Mesenchymal stem cell (in vitro differentiated cells and primary cell): ENCODE data around the gene ELF2.

Experiments used
- DNase-seq: peaks from one replicate; pipeline ENCODE4 v3.0.0-alpha.2; 2013
- H2AFZ ChIP-seq: one replicate; pipeline ENCODE4 v1.6.1; 2013; ENCODE audit warnings: low read depth, mild to moderate bottlenecking, control low read depth, inconsistent platforms, low read length, moderate library complexity
- H2AK5ac ChIP-seq: 2 replicates; pipeline ENCODE4 v1.6.1; 2013; ENCODE audit warnings: low read length, moderate library complexity, mild to moderate bottlenecking, inconsistent platforms; ENCODE audit not compliant: severe bottlenecking
- H2BK120ac ChIP-seq: one replicate; pipeline ENCODE4 v1.6.1; 2013; ENCODE audit warnings: low read depth, mild to moderate bottlenecking, inconsistent platforms, low read length, moderate library complexity
- H2BK12ac ChIP-seq, 2 experiments: one replicate each; pipeline ENCODE4 v1.6.1; 2013; ENCODE audit warnings: inconsistent platforms in 2 of 2, low read length in 2 of 2, mild to moderate bottlenecking in 2 of 2, moderate library complexity in 2 of 2, control low read depth in 1 of 2
- H2BK15ac ChIP-seq: one replicate; pipeline ENCODE4 v1.6.1; 2013; ENCODE audit warnings: mild to moderate bottlenecking, low read depth, inconsistent platforms; ENCODE audit not compliant: poor library complexity, severe bottlenecking
- H2BK5ac ChIP-seq: 2 replicates; pipeline ENCODE4 v1.6.1; 2013; ENCODE audit warnings: low read depth, mild to moderate bottlenecking, low read length, control low read depth, inconsistent platforms; ENCODE audit not compliant: poor library complexity, severe bottlenecking
- H3K14ac ChIP-seq, 2 experiments: one replicate each; pipeline ENCODE4 v1.6.1; 2013; ENCODE audit warnings: inconsistent platforms in 2 of 2, low read length in 2 of 2, control low read depth in 1 of 2, mild to moderate bottlenecking in 1 of 2, moderate library complexity in 1 of 2
- H3K18ac ChIP-seq, 2 experiments: one replicate each; pipeline ENCODE4 v1.6.1; 2013; ENCODE audit warnings: inconsistent platforms in 2 of 2, low read length in 2 of 2, control low read depth in 1 of 2, low read depth in 1 of 2, mild to moderate bottlenecking in 1 of 2
- H3K23ac ChIP-seq, 2 experiments: one replicate each; pipeline ENCODE4 v1.6.1; 2013; ENCODE audit warnings: inconsistent platforms in 2 of 2, low read length in 2 of 2, mild to moderate bottlenecking in 2 of 2, moderate library complexity in 2 of 2, control low read depth in 1 of 2
- H3K27ac ChIP-seq: 2 replicates; pipeline ENCODE4 v1.5.1; 2013; ENCODE audit warnings: mild to moderate bottlenecking, moderate library complexity, low read length, control low read depth, inconsistent platforms; ENCODE audit not compliant: poor library complexity, severe bottlenecking
- H3K27me3 ChIP-seq, 2 experiments: 2 replicates each; pipeline versions ENCODE4 v1.6.1 to v1.7.0; 2013; ENCODE audit warnings: low read length in 2 of 2, mild to moderate bottlenecking in 2 of 2, moderate library complexity in 2 of 2, control low read depth in 1 of 2, inconsistent platforms in 1 of 2; ENCODE audit not compliant: control insufficient read depth in 1 of 2, insufficient read depth in 1 of 2
- H3K36me3 ChIP-seq, 2 experiments: 2 replicates each; pipeline versions ENCODE4 v1.6.1 to v1.7.0; 2013; ENCODE audit warnings: low read length in 2 of 2, control low read depth in 1 of 2, inconsistent platforms in 1 of 2, low read depth in 1 of 2, mild to moderate bottlenecking in 1 of 2; ENCODE audit not compliant: insufficient read depth in 2 of 2, control insufficient read depth in 1 of 2
- H3K4ac ChIP-seq, 2 experiments: one replicate each; pipeline ENCODE4 v1.6.1; 2013; ENCODE audit warnings: inconsistent platforms in 2 of 2, low read length in 2 of 2, mild to moderate bottlenecking in 2 of 2, moderate library complexity in 2 of 2, control low read depth in 1 of 2, low read depth in 1 of 2
- H3K4me1 ChIP-seq: 2 replicates; pipeline ENCODE4 v1.6.1; 2013; ENCODE audit warnings: low read depth, low read length, control low read depth; ENCODE audit not compliant: control insufficient read depth, insufficient read depth
- H3K4me2 ChIP-seq: 2 replicates; pipeline ENCODE4 v1.6.1; 2013; ENCODE audit warnings: low read length, mild to moderate bottlenecking, inconsistent platforms; ENCODE audit not compliant: poor library complexity, severe bottlenecking
- H3K4me3 ChIP-seq, 2 experiments: 2 replicates each; pipeline versions ENCODE4 v1.5.1 to v1.7.0; 2013; ENCODE audit warnings: low read length in 2 of 2, mild to moderate bottlenecking in 2 of 2, control low read depth in 1 of 2, low read depth in 1 of 2; ENCODE audit not compliant: insufficient read depth in 1 of 2
- H3K79me1 ChIP-seq: replicated peaks from 2 replicates; pipeline ENCODE4 v1.6.1; 2013; ENCODE audit warnings: mild to moderate bottlenecking, control low read depth, low read length, inconsistent platforms; ENCODE audit not compliant: poor library complexity, severe bottlenecking
- H3K9ac ChIP-seq: 2 replicates; pipeline ENCODE4 v1.7.0; 2013; ENCODE audit warnings: mild to moderate bottlenecking, low read length, moderate library complexity
- H3K9me3 ChIP-seq: 2 replicates; pipeline ENCODE4 v1.7.0; 2013; ENCODE audit warnings: mild to moderate bottlenecking, low read length; ENCODE audit not compliant: control insufficient read depth
- H4K8ac ChIP-seq: one replicate; pipeline ENCODE4 v1.6.1; 2013; ENCODE audit warnings: inconsistent platforms, mild to moderate bottlenecking, low read length, moderate library complexity
- H4K91ac ChIP-seq: one replicate; pipeline ENCODE4 v1.6.1; 2013; ENCODE audit warnings: mild to moderate bottlenecking, low read length, inconsistent platforms
- WGBS: methylation state at CpG from one replicate; pipeline ENCODE4 v1.1.7; 2013; ENCODE audit warnings: mixed read lengths; 5-methylcytosine and 5-hydroxymethylcytosine counted together

Gene ELF2

GRCh38 chr4:139210486-139210885 lies 33.5 kb upstream of the ELF2 start:
- no peak overlapping the region for H2AFZ ChIP-seq
- no peaks in the 10 kb centered on the region for H3K4me1 ChIP-seq
- no peak overlapping the region for H3K27ac ChIP-seq
- DNase-seq: no peak
- no peak overlapping the region for H3K4ac ChIP-seq
- H2BK12ac ChIP-seq: no peak overlapping the region
- no peaks in the 10 kb centered on the region for H3K9me3 ChIP-seq
- no peak overlapping the region for H2AK5ac ChIP-seq
- 91% methylated on average over 1 of the region's 1 CpG for WGBS
- H3K14ac ChIP-seq: no peak overlapping the region
- H3K4me2 ChIP-seq: no peak overlapping the region
- H2BK15ac ChIP-seq: no peak overlapping the region
- H3K36me3 ChIP-seq: no peaks in the 10 kb centered on the region
- H3K4me3 ChIP-seq: no peak overlapping the region
- no peak overlapping the region for H2BK120ac ChIP-seq
- no peaks in the 10 kb centered on the region for H3K27me3 ChIP-seq
- H3K79me1 ChIP-seq: no peaks in the 10 kb centered on the region
- H3K9ac ChIP-seq: no peak overlapping the region
- no peak overlapping the region for H4K91ac ChIP-seq
- no peak overlapping the region for H3K23ac ChIP-seq
- H3K18ac ChIP-seq: no peak overlapping the region
- no peak overlapping the region for H2BK5ac ChIP-seq
- H4K8ac ChIP-seq: no peak overlapping the region

GRCh38 chr4:139209470-139210063 lies 32.5 kb upstream of the ELF2 start:
- Histone ChIP-seq H3K14ac (no peak overlapping the region), H2BK120ac (no peak overlapping the region), H3K23ac (no peak overlapping the region), H3K4me1 (no peaks in the 10 kb centered on the region), H3K36me3 (no peaks in the 10 kb centered on the region), H2AK5ac (no peak overlapping the region), H3K27me3 (no peaks in the 10 kb centered on the region), H4K8ac (no peak overlapping the region), H2AFZ (no peak overlapping the region), H3K9me3 (no peaks in the 10 kb centered on the region), H3K9ac (no peak overlapping the region), H2BK5ac (no peak overlapping the region), H2BK12ac (no peak overlapping the region), H3K4me2 (no peak overlapping the region), H3K27ac (no peak overlapping the region), H4K91ac (no peak overlapping the region), H3K18ac (no peak overlapping the region), H3K4ac (no peak overlapping the region), H3K4me3 (no peak overlapping the region), H3K79me1 (no peaks in the 10 kb centered on the region), H2BK15ac (no peak overlapping the region)
- DNase-seq: no peak
- 100% methylated on average over 3 of the region's 3 CpGs for WGBS

- Histone ChIP-seq H3K36me3 (no peaks in the 10 kb centered on the region), H3K23ac (no peak overlapping the region), H3K4ac (no peak overlapping the region), H3K27me3 (no peaks in the 10 kb centered on the region), H3K4me3 (no peak overlapping the region), H3K4me1 (no peaks in the 10 kb centered on the region), H3K14ac (no peak overlapping the region), H3K9ac (peak overlapping the region; percentile 55), H2AFZ (no peak overlapping the region), H3K79me1 (no peaks in the 10 kb centered on the region), H2BK12ac (no peak overlapping the region), H2BK120ac (no peak overlapping the region), H3K18ac (no peak overlapping the region), H4K91ac (no peak overlapping the region), H4K8ac (no peak overlapping the region), H3K4me2 (no peak overlapping the region), H2BK15ac (no peak overlapping the region), H3K27ac (no peak overlapping the region), H2BK5ac (no peak overlapping the region), H3K9me3 (no peaks in the 10 kb centered on the region), H2AK5ac (no peak overlapping the region)
- WGBS: 82% methylated on average over 3 of the region's 3 CpGs
- peak; percentile 90 for DNase-seq
Measured at GRCh38 chr4:139208404-139208945, 31.5 kb upstream of the ELF2 start.

GRCh38 chr4:139207873-139208403 lies 30.9 kb upstream of the ELF2 start:
- Histone ChIP-seq H3K4me3 (no peak overlapping the region), H2AFZ (no peak overlapping the region), H3K9me3 (no peaks in the 10 kb centered on the region), H3K9ac (peak overlapping the region; percentile 29), H4K8ac (no peak overlapping the region), H3K79me1 (no peaks in the 10 kb centered on the region), H3K27me3 (no peaks in the 10 kb centered on the region), H3K14ac (no peak overlapping the region), H2BK120ac (no peak overlapping the region), H2BK15ac (no peak overlapping the region), H2AK5ac (no peak overlapping the region), H3K36me3 (no peaks in the 10 kb centered on the region), H3K27ac (no peak overlapping the region), H3K4ac (no peak overlapping the region), H4K91ac (peak overlapping the region; percentile 7), H3K18ac (no peak overlapping the region), H3K4me2 (no peak overlapping the region), H3K23ac (no peak overlapping the region), H3K4me1 (no peaks in the 10 kb centered on the region), H2BK12ac (no peak overlapping the region), H2BK5ac (no peak overlapping the region)
- DNase-seq: no peak
- 100% methylated on average over 4 of the region's 6 CpGs for WGBS
